GM21723 (cell line): ENCODE data around the gene NPIPA1.
"Not testable (repeated sequence)": the region's sequence is repeated elsewhere in the genome, so short reads cannot be mapped to it uniquely, and the experiment has no call there.

Experiments
- ATAC-seq: cut with Tn5 transposase; IDR thresholded peaks from one replicate; pipeline ENCODE4 v1.9.1; 2021; ENCODE audit warnings: mild to moderate bottlenecking, moderate library complexity; ENCODE audit not compliant: unreplicated experiment

NPIPA1 gene

DNA sequence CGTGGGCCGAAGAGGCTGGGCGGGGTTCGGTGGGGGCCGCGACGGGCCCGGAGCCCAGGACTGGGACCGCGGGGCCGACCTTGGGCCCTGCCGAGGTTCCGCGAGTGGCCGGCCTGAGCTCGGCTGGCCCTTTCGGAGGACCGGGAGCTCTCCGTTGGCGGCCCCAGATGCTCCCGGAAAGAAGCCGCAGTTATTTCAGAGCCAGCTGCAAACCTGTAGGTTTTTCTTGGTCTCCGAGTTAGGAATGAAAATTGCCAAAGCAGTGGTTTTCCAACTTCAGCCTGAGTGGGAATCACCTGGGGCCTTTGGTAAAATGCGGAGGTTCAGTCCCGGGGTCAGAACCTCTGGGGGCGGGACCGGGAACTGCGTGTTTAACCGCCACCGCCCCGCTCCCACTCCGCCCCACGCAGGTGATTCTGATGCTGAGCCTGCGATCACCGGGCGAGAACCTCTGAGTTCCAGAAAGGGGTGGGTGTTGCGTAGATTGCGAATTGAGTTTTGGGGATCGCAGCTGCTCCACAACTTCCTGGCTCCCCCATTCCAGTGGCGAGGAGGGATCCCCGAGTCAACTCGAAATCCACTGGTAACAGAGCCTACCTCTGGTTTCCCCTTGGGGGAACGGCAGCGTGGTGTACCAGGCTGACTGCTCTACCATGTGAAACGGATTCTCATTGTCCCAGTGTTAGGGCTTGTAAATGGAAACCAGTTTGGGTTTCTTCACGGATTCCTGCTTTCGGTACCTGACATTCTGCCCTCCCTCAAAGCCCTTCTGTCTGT is 38.4 kb downstream of the NPIPA1 start:
- peak; percentile 33 for ATAC-seq

DNA sequence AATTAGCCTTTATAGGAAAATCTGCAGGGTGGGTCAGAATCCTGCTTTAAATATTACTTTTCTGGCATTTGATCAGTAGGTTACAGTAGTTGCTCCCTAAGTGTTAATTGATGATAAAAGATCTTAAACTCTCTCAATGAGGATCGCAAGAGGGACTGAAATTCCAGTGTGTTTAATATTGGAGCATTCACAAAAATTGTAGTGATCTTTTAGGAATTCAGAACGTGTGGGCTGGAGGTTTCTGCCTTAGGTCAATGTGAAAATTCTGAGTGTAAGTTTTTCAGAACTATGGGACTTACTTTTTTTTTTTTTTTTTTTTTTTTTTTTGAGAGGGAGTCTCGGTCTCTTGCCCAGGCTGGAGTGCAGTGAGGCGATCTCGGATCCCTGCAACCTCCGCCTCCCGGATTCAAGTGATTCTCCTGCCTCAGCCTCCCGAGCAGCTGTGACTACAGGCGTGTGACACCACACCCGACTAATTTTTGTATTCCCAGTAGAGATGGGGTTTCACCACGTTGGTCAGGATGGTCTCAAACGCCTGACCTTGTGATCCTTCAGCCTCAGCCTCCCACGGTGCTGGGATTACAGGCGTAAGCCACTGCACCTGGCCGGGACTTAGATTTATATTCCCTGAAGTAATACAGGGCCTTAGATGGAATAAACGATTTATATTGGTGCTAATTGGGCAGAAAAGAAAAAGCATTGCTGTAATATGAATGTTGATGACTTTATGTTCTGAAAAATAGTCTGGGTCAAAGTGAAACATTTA is 39.9 kb downstream of the NPIPA1 start:
- not testable (repeated sequence) for ATAC-seq

DNA sequence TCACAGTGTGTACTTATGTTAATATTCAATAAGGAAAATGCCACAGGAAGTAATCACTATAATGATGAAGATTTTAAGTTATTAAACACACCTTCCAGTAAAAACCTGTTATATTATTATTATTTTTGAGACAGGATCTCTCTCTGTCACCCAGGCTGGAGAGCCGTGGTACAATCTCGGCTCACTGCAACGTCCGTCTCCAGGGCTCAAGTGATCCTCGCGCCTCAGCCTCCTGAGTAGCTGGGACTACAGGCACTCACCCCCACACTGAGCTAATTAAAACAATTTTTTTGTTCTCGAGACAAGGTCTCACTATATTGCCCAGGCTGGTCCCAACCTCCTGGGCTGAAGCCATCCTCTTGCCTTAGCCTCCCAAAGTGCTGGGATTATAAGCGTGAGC is 41.0 kb downstream of the NPIPA1 start:
- ATAC-seq = not testable (repeated sequence)

DNA sequence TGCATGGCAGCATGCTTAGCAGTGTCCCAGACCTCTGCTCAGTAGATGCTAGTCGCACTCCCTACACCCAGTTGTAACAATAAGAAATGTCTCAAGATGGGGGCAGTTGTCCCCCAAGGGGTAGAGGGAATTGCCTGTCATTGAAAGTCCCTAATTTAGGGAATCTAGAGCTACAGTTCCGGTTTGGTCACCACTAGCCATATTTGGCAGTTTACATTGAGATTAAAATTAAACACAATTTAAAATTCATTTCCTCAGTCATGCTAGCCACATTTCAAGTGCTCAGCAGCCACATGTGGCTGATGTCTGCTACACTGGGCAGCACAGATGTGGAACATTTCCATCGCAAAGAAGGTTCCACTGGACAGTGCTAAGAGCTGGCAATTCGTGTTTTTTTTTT is 41.7 kb downstream of the NPIPA1 start:
- ATAC-seq = not testable (repeated sequence)

DNA sequence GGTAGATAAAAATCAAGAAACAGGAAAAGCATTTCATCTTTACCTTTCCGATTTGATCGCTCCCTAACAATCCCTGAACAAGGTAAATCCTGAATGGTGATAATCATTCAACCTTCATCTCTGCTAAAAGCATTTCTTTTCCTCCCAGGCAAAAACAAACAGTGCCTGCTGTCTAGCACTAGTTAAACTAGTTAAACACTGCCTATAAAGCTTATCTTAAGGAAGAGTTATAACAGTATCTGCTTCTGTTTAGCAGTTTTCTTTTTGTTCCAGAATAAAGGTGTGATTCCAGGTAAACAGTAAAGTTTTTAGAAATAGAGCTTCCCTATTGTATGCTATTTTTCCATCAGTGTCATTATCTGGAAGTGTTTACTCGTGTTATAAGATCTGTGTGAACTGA is 44.0 kb downstream of the NPIPA1 start:
- not testable (repeated sequence) for ATAC-seq

DNA sequence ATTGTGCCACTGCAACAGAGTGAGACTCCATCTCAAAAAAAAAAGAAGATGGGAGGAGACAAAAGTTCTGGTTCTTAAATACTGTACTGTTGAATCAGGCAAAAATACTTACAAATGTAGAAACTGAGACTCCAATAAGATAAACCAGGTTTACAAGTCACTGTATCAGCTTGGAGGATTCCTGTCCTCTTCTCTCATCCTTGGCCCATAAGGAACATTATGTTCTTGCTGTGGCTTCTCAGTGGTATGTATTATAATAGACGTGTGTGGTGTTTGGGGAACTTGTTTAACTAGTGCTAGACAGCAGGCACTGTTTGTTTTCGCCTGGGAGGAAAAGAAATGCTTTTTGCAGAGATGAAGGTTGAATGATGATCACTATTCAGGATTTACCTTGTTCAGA is 45.3 kb downstream of the NPIPA1 start:
- ATAC-seq = not testable (repeated sequence)

DNA sequence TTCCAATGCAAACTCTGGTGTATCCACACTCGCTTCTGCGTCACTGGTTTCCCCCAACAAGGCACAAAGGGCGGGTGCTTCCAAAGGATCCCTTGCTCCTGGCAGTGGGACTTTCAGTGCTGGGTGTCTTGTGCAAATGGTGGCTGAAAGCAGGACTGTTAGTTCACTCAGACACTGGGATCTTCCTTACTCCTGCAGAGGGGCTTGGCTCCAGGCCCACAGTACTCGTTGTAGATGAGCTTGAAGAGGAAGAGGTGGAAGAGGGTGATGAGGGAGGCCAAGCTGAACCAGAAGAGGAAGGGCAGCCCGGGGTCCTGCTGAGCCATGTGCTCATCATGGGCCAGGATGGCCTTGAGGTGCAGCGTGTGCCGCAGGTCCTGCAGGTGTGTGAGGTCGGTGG is 50.8 kb downstream of the NPIPA1 start:
- ATAC-seq = not testable (repeated sequence)

DNA sequence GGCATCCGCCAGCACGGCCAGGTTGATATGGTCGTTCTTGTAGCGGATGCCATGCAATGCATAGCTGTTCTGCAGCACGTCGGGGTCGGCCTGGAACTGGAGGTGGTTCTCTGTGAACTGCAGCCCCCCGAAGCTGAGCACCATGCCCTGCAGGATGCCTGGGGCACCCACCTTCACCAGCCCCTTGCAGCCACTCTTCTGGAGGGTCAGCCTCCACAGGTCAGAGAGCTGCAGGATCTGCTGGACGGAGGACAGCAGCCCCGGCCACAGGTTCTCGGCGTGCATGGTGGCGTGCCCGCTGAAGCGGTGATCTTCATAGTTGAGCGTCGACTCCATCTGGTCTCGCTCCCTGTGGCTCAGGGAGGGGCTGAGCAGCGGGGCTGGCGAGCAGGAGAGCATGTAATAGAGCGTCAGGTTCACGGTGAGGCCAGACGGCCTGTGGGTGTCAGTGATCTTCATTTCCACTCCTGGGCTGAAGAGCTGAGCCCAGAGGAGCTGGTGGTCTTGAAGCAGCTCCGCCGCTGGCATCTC is 51.5 kb downstream of the NPIPA1 start:
- not testable (repeated sequence) for ATAC-seq

DNA sequence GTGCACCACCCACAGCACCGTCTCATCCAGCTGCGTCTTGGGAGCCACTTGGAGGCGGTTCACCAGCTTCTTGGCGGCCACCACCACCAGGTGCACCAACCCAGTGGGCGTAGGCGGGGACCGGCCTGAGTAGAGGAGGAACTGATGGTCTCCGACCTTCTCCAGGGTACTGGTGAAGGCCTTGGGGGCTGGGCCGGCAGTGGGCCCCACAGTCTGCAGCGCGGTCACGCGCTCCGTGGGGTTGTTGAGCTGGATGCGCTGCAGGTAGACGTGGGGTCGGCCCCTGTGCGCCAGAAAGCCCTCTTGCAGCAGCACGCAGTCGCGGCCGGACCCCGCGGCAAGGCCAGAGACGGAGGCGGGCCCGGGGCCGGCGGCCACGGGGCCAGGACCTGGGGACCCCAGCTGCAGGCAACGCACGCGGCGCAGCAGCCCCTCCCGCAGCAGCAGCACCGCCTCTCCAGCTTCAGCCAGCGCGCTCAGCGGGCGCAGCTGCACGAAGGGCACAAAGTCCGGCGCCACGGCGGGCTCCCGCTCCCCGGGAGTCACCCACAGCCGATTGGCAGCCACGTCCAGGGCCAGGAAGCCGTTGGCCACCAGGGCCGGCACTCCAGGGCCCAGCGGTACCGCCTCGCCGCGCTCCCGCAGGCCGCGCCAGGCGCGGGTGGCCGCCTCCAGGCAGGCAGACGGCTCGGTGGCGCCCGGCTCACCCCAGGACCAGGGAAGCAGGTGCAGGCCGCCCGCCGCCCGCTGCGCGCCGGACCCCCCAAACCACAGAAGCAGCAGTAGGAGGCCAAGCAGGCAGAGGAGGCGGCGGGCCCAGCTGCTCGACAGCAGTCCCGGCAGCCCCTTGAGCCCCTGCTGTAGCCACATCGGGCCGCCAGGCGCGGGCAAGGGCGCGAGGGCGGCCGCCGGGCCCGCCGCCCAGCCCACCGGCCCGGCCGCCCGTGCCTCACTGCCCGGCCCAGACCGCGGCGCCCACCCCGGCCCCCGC is 52.3 kb downstream of the NPIPA1 start:
- ATAC-seq = not testable (repeated sequence)

DNA sequence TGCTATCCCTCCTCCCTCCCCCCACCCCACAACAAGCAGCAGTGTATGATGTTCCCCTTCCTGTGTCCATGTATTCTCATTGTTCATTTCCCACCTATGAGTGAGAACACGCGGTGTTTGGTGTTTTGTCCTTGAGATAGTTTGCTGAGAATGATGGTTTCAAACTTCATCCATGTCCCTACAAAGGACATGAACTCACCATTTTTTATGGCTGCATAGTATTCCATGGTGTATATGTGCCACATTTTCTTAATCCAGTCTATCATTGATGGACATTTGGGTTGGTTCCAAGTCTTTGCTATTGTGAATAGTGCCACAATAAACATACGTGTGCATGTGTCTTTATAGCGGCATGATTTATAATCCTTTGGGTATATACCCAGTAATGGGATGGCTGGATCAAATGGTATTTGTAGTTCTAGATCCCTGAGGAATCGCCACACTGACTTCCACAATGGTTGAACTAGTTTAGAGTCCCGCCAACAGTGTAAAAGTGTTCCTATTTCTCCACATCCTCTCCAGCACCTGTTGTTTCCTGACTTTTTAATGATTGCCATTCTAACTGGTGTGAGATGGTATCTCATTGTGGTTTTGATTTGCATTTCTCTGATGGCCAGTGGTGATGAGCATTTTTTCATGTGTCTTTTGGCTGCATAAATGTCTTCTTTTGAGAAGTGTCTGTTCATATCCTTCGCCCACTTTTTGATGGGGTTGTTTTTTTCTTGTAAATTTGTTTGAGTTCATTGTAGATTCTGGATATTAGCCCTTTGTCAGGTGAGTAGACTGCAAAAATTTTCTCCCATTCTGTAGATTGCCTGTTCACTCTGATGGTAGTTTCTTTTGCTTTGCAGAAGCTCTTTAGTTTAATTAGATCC is 56.3 kb downstream of the NPIPA1 start:
- ATAC-seq = not testable (repeated sequence)

DNA sequence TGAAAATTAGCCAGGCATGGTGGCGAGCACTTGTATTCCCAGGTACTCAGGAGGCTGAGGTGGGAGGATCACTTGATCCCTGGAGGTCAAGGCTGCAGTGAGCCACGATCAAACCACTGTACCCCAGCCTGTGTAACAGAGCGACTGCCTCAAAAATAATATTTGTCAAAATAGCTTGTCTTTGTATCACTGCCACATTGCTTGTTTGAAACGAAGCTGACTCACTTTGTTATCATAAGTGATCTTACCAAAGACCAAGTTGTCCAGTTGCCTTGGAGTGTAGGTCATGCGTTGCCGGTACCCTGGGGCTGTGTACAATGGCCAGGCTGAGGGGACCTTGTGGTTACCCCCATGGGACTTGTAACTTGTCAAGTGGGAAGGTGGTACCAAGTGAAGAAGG is 59.5 kb downstream of the NPIPA1 start:
- ATAC-seq = not testable (repeated sequence)

DNA sequence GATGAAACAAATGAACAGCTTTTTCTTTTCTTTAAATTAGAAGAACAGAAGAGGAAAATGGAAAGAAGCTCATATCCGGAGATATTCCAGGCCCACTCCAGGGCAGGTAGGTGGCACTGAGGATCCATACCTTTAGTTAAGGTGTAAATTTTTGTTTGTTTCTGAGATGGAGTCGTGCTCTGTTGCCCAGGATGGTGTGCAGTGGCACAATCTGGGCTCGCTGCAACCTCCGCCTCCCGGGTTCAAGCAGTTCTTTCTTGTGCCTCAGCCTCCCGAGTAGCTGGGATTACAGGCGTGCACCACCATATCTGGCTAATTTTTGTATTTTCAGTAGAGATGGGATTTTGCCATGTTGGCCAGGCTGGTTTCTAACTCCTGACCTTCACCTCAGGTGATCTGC is 61.1 kb downstream of the NPIPA1 start:
- ATAC-seq = not testable (repeated sequence)

DNA sequence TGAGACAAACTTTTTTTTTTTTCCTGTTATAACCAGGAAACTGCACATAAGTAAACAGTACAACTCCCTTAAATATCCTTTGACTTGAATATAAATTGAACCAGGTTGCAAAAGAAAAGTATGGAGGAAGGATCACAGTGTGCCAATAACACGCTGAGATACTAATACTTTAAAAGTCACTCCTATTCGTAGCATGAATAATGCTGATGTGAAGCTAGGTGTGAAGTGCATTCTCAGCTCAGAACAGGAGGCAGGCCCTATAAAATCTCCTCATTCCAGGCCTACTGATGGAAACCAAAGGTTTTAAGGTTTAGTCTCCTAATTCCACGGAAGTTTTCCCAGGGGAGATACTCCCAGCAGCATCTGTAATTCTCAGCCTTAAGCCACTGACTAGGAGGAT is 62.6 kb downstream of the NPIPA1 start:
- not testable (repeated sequence) for ATAC-seq
